GM18507 (cell line): ENCODE measurements around the gene AAR2.

Source experiments
- DNase-seq: peaks from one replicate; pipeline ENCODE4 v3.0.0; 2011; ENCODE audit warnings: low read depth; ENCODE audit not compliant: insufficient read length; ENCODE audit errors: extremely low spot score
- FAIRE-seq: peaks from 2 replicates; lab custom pipeline; 2011; peaks lifted over from hg19 to GRCh38; lab: Jason Lieb, UNC

Gene AAR2

DNA sequence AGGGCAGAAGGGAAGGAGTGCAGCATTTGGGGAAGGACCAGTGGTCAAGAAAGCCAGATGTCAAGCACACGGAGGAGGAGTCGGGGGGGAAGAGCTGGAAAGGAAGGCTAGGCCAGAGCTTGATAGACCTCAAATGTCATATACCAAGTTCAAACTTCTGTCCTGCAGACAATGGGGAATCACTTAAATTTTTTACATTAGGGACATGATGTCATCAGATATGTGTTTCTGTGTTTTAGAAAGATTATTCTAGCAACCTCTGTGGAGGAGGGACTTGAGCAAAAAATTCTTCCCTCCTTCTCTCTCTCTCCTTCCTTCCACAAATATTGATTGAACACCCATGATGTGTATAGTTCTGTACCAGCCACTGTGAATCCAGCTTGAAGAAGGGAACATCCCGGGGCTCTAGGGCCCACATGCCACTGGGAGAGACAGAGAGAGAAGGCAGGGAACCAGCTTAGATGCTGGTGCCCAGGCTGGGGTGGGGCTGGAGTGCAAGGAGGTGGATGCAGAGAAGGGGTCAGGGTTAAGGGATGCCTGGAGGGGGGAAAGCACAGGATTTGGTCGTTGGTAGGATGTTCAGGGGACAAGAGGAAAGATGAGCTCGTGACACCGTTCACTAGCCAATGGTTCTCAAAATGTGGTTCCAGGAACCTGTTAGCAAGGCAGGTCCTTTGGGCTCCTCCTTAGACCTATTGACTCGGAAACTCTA, 19.8 kb upstream of the AAR2 start:
- DNase-seq, result no peak
- FAIRE-seq, result no peak

DNA sequence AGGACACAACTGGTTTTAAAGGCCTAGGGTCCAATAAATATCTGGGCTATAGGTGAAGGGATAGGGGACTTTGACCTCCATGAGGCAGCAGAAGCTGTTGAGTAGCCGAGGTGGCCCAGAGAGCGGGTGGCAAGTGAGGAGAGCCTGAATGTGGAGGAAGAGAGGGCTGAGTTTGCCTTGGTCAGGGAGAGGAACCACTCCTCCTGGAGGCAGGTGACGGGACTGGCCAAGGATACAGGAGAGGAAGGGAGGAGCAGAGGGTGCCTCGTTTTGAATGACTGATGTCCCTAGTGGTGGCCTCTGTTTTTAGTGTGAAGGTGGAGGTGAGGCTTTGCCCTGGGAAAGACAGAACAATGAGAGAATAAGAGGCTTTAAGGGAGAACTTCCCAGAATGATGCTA, 19.1 kb upstream of the AAR2 start:
- FAIRE-seq (no peak), DNase-seq (no peak)

DNA sequence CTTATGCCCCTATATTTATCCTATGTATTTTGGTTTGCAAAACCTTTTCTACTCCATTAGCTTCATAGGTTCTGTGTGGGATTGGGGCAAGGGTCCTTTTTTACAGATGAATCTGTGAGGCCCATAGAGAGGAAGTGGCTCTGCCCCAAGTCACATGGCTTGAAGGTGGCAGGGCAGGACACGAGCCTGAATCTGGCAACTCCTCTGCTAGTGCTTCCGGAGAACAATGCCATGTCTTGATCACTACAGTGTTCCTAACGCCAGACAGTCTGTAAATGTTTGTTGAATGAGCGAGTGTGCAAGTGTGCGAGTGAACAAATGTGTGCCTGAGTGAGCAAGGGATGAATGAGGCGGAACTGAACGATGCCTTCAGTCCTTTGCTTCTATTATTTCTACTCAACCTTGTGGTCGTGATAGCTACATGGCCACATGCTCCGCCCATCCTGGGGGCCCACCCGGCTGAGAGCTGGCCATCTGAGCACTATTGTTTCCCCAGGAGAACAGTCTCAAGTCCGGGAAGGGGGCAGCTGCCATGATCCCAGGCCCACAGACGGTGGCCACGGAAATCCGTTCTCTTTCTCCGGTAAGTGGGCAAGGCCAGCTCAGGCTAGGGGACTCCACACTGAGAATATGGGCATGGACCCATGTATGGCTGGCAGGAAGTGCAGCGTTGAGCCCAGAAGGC, 17.8 kb upstream of the AAR2 start:
- no peak for FAIRE-seq

DNA sequence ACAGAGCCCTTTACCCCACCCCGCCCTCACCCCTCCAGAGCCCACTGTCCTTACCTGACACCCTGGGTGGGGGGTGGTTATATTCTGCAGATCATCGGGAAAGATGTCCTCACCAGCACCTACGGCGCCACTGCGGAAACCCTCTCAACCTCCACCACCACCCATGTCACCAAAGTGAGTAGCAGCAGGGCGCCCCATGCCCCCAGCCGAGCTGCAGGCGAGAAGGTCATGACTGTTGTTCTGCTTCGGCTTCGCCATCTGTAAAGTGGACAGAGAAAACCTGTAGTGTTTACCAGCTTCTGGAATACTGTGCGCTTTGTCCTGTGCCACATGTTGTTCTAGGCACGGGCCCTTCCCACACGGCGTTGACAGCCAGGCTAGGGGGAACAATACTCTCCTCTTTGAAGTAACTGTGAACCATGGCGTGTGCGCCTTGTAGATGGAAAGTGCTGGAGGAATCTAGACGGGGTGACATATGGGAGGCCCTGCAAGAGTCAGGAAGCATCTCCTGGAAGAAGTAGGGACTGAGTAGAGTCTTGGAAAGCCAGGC, 16.5 kb upstream of the AAR2 start:
- FAIRE-seq (no peak), DNase-seq (no peak)

More for the DNA sequence above, 17.8 kb upstream of the AAR2 start:
- DNase-seq, result no peak

DNA sequence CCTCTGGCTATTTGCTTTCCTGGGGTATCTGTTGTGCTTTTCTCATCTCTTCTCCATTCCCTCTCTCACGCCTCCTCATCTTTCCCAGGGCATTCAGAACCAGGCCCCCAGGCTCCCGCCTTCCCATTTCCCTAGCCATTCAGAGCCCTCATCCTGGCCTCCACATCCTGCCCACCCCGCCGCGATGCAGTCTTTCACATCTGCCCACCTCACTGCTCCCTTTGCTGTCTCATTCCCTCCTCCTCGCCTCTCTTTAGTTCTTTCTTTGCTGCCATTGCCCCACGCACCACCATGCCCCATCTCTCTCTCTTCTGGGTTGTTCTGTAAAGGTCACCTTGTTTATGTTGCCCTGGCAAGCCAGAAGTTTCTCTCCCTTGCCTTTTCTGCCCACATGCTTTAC, 10.6 kb upstream of the AAR2 start:
- DNase-seq, result no peak
- no peak for FAIRE-seq

DNA sequence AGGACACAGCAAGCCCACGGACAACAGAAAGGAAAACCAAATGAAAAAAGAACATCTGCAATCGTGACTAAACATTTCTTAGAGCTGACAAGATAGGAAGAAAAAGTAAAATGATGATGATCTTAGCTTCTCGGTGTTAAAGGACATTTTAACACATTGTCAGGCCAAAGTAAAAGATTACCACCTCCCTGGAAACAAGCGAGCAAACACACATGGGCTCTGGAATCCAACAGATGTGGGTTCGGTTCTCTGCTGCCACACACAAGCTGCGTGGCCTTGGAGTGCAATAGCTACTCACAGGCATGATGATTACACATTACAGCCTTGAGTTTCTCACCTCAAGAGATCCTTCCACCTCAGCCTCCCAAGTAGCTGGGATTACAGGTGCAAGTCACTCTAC, 7.5 kb upstream of the AAR2 start:
- no peak for FAIRE-seq
- DNase-seq, result no peak

DNA sequence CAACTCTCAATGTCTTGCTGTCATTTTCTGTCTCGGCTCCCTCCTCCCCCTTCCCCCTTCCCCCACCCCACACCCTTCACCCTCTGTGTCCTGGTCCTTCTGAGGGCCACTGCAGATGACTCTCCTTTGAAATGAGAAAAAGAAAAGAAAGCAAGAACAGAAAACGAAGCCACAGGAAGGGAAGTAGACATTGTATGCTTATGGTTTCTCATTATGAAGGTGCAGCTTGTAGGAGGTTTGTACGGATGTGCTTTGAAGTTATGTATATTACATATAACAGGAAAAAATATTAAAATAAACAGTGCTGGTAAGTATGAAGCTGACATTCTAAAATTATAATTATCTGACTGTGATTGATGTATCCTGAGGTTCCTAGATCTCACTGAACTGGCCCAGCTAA, 6.3 kb upstream of the AAR2 start:
- DNase-seq, result no peak
- no peak for FAIRE-seq

DNA sequence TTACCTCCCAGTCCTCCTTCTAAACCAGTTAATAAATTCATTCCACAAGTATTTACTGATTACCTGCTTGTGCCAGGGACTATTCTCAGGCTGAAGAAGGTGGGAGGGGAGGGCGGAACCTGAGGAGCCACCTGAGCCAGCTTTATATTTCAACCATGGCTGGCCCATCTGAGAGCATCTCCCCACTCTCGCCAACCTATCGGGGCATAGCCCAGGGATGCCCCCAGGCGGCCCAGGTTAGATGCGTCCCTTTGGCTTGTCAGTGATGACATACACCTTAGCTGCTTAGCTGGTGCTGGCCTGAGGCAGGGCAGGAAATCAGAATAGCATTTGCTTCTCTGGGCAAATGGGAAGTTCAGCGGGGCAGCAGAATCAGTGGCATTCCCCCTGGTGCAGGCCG, 4.9 kb upstream of the AAR2 start:
- FAIRE-seq (no peak), DNase-seq (no peak)

DNA sequence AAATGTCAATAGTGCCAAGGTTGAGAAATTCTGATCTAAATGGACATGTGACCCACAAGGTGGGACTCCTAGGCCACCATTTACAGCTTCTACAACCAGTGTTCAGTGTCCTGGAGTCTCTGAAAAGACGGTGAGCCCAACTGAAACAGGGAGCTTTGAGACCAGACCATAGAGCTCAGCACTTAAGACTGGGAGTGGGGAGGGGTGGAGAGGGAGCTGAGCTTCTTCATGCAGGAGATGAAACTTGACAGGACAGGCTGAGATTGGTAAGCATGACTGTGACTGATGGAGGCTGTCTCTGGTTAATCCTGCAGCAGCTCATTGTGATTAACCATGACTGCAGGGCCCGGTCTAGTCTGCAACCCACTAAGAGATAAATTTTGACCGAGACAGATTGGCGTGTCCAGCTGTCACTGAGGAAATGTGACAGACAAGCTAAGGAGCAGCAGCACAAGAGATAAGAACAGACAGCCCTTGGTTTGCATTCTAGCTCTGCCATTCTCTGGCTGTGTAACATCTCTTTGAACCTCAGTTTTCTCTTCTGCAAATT, 1.4 kb upstream of the AAR2 start:
- FAIRE-seq (no peak), DNase-seq (no peak)

DNA sequence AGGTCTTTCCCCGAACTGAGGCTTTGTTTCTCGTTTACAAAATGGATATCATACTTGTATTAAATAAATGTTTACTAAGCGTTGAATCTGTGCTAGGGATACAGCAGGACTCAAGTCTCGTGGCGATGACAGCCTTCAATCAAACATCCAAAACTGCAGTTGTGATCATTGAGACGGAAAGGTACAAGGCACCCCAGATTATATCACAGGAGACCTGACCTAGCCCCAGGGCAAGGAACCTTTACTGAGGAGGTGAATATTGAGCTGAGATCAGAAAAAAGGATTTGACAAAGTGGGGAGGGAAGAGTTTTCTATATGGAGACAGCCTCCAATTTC, 476 bp downstream of the AAR2 start:
- FAIRE-seq, result no peak
- DNase-seq, result no peak

DNA sequence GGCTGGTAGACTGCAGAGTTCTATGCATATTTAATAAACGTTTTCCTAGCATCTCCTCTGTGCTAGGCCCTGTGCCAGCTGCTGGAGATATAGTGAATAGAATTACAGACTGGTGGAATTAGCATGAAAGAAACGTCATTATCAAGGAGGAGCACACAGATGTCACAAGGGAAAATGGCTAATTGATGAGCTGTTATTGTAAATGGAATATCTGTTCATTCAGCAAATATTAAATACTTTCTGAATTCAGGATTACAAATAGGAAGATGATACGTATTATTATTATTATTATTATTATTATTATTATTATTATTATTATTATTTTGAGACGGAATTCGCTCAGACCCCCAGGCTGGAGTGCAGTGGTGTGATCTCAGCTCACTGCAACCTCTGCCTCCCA, 1.2 kb downstream of the AAR2 start:
- no peak for DNase-seq
- FAIRE-seq, result no peak

DNA sequence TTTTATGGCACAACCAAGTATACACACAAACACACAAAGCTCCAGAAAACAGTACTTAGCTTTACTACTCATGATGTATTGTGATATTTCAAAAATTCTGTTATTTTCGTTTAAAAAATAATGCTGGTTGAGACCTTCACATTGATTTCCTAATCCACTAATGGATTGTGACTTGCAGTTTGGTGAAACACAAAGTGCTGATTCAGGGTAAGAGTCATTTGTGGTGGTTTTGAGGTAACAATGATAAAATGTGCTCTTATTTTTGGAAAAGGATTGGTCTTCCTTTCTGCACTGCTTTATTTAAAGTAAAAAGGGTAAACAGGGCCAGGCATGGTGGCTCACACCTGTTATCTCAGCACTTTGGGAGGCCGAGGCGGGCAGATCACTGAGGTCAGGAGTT, 1.9 kb downstream of the AAR2 start:
- no peak for FAIRE-seq
- DNase-seq, result no peak

DNA sequence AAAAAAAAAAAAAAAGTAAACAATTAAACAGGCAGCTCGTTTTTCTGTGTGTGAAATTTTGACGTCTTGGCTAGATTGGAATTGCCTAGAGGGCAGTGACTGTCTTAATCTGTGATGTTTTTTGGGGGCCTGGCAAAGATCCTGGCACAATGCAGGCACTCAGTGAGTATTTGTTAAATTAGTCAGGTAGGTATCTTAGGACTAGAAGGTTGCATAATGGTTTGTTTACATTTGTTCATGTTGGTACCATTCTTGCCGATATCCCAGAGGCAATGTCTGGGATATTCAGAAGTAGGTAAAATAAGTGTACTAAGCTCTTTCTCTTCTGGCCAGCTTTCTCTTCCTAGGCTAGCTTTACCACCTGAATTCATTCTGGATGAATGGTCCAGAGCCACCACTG, 2.5 kb downstream of the AAR2 start:
- DNase-seq (no peak), FAIRE-seq (no peak)

DNA sequence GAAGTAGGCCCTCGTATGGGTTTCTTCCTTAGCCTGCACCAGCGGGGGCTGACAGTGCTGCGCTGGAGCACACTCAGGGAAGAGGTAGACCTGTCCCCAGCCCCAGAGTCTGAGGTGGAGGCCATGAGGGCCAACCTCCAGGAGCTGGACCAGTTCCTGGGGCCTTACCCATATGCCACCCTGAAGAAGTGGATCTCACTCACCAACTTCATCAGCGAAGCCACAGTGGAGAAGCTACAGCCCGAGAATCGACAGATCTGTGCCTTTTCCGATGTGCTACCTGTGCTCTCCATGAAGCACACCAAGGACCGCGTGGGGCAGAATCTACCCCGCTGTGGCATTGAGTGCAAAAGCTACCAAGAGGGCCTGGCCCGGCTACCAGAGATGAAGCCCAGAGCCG, 3.8 kb downstream of the AAR2 start:
- FAIRE-seq, result no peak

DNA sequence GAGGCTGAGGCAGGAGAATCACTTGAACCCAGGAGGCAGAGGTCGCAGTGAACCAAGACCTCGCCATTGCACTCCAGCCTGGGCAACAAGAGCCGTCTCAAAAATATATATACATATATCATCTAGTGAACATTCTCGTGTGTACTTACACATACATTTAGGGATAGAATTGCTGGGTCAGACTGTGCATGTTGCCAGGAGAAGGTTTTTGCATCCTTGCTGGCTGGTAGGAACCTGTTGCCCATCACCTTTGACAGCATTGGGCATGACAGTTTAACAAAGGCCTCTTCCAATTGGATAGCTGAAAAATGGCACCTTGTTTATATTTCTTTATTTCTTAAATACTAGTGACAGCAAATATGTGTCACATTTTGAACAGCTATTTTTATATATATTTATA, 5.4 kb downstream of the AAR2 start:
- FAIRE-seq (no peak), DNase-seq (no peak)

More for the DNA sequence above, 3.8 kb downstream of the AAR2 start:
- DNase-seq, result no peak

DNA sequence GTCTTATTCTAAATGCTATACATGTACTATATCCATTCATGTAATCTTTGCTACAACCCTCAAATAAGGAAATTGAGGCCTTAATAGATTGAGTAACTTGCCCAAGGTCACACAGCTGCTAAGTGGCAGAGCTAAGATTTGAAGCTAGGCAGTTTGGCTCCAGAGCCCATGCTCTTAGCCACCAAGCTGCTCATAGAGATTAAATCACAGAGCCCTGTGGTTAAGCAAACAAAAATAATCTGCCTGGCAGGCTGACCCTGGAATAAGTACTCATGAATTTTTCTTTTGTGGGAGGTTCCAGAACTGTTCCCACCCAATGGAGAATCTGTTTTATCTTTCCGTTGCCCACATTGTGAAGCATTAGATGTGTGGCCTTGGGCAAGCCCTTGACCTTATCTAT, 7.4 kb downstream of the AAR2 start:
- FAIRE-seq (no peak), DNase-seq (no peak)

DNA sequence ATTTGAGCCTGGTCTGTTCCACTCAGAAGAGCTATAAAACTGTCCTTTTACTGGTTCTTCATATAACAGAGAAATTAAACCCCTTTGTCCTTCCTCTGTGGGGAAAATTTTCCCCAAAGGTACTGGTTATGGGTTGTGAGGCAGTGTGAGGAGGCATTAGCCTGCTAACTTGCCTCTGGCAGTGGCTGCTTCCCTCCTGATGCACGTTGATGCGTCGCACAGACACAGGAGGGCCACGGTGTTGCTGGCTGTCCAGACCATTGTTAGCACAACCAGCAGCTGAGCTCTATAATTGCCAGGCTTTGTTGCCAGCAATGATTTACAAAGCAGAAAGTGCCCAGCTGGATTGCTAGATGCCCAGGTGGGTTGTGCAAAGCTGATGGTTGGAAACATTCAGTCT, 10.1 kb downstream of the AAR2 start:
- no peak for DNase-seq
- no peak for FAIRE-seq

DNA sequence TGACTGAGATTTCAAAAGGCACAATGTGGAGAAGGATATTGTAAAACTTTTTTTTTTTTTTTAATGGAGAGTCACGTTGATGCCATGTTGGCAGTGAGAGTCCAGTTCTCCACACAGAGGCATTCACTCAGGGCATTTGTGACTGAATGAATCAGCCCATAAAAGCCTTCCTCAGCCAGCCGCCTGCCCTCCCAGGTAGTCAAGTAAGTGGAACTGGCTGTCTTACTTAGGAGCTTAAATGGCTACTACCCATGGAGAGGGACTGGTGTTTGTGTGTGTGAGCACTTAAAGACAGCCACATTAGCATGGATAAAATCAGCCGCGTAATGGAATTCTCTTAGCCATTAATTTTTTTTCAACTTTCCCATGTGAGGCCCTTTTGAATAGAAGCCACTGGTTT, 12.6 kb downstream of the AAR2 start:
- DNase-seq, result no peak
- no peak for FAIRE-seq

DNA sequence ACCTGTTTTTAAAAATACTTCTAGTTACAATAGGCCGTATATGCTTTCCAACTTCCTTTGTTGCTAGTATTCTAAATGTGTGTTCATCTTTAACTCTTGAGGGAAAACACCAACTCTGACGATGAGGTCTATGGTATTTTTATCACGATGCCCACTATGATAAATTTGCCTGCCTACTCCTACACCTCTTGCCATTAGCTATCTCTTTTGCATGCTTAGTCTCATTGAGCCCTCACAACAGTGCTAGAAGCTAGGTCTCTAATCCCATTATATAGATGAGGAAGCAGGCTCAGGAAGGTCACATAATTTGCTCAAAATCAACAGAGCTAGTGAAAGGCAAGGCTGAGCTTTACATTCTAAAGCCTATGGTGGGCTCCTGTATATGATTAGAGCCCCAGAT, 13.2 kb downstream of the AAR2 start:
- FAIRE-seq (no peak), DNase-seq (no peak)

DNA sequence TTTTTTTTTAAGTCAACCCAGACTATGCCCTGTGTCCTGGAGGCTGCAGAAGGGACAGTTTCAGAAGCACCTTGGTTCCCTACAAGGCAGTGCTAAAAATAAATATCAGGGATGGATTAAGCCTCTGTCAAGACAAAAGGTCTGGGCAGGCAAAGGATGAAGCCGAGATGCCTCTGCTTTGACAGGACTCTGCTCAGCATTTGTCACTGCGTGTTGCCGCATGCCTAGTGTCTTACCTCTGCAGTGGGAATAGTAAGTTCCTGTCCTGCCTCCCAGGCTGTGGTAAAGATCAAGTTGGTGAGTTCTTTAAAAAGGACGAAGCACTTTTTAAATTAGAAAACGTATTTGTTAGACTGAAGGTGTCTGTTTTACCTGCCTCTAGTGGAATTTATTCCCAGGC, 15.1 kb downstream of the AAR2 start:
- no peak for FAIRE-seq
- no peak for DNase-seq

DNA sequence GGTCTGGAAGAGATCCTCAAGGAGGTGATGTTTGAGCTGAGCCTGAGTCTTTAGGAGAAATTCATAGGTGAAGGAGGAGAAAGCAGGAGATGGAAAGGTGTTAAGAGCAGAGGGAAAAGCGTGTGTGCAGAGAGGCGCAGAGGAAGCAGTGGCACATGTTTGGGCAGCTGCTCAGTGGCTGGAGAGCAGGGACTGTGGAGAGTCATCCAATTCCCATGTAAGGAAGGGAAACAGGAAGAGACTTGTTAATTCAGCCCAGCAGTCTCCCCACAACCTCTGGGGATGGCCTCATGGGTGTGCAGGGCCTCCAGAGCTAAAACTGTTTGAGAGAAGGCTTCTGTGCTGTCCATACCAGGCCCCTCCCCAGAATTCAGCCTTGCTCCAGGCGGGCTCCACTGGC, 16.2 kb downstream of the AAR2 start:
- no peak for FAIRE-seq
- DNase-seq, result no peak
